Prostate gland (tissue), 2 donors: ENCODE measurements around the gene DOCK3. TPM values are rescaled to one million over a fixed set of nuclear protein-coding genes. Genes with fewer than 3 reads are reported as not detected.

Experiments used
- DNase-seq: peaks from one replicate; pipeline ENCODE4 v3.0.0-alpha.2; 2019; ENCODE audit warnings: low spot score
- H3K27ac ChIP-seq, 2 donors: fragments of 200-600 bp; sonication (generic); 2 replicates each; pipeline ENCODE4 v1.5.1; 2017 to 2019
- H3K27me3 ChIP-seq: fragments of 200-600 bp; sonication (generic); replicated peaks from 2 replicates; pipeline ENCODE4 v1.5.1; 2019; ENCODE audit not compliant: insufficient read depth
- H3K36me3 ChIP-seq, 2 donors: fragments of 200-600 bp; sonication (generic); 1 replicate in 1 of 2; 2 replicates in 1 of 2; pipeline versions ENCODE4 v1.5.1 to v1.8.1; 2017 to 2019
- H3K4me1 ChIP-seq: fragments of 200-600 bp; sonication (generic); replicated peaks from 2 replicates; pipeline ENCODE4 v1.5.1; 2019
- H3K4me3 ChIP-seq, 2 donors: fragments of 200-600 bp; sonication (generic); 2 replicates each; pipeline ENCODE4 v1.5.1; 2017 to 2019
- H3K9me3 ChIP-seq: fragments of 200-600 bp; sonication (generic); 2 replicates; pipeline ENCODE4 v1.5.1; 2017
- CTCF ChIP-seq, 4 experiments: fragments of 200-600 bp in 2 of 4; fragments of 450-650 bp in 2 of 4; sonication (generic) in 2 of 4; IDR thresholded peaks; 1 replicate in 3 of 4; 2 replicates in 1 of 4; pipeline ENCODE4 v1.5.1; 2016 to 2019; ENCODE audit warnings: antibody characterized with exemption in 4 of 4, mild to moderate bottlenecking in 2 of 4, moderate library complexity in 2 of 4
- POLR2A ChIP-seq: fragments of 450-650 bp; IDR thresholded peaks from one replicate; pipeline ENCODE4 v1.6.1; 2016; ENCODE audit warnings: antibody characterized with exemption, mild to moderate bottlenecking
- POLR2AphosphoS5 ChIP-seq: sonication (generic); formaldehyde crosslinking; IDR thresholded peaks from one replicate; pipeline ENCODE4 v1.6.1; 2017; ENCODE audit warnings: antibody characterized with exemption
- WGBS: methylation state at CpG from one replicate; pipeline ENCODE4 v1.1.5; 2018; 5-methylcytosine and 5-hydroxymethylcytosine counted together
- intact Hi-C: fragments of 100-400 bp; cut with DNase I; formaldehyde crosslinking; loops from one replicate; pipeline ENCODE4 v1.14.2; 2022
- total RNA-seq, 2 donors: library from RNA; depleted of rRNA; stranded (reverse); fragments of >200 nt; gene quantifications; one replicate each; pipeline ENCODE4 v1.1.0, GENCODE V29; 2016

The DOCK3 gene
- total RNA-seq, 2 donors from 2014 or later, result 0.36 to 6.3 TPM

DNA sequence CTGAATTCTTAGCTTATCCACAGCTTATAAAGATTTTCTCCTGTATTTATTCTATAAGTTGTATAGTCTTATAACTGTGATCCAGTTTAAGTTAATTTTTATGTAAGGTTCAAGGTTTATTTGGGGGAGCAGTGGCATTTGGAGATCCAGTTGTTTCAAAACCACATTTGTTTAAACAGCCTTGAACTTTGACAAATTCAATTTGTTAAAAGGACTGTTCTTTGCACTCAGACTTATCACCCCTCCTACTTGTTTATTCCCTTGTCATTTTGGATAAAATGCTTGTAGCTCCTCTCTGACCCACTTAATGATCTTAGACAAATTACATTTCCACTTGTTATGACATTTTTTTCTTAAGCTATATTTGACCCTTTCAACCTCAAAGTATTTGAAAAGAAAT lies 327.8 kb downstream of the DOCK3 start:
- intact Hi-C loops, result no loop called here
- Histone ChIP-seq H3K27ac (no peak overlapping the region), H3K36me3 (no peaks in the 10 kb centered on the region), H3K27me3 (no peaks in the 10 kb centered on the region), H3K9me3 (no peaks in the 10 kb centered on the region), H3K4me3 (no peak overlapping the region), H3K4me1 (no peaks in the 10 kb centered on the region)
- no peak for DNase-seq
- TF ChIP-seq POLR2AphosphoS5 (no peak), CTCF (IDR thresholded peaks at IDR 0.05) (no peak), POLR2A (no peak)

GRCh38 chr3:51004235-51004634 lies 329.5 kb downstream of the DOCK3 start:
- H3K27ac ChIP-seq, result no peak overlapping the region
- H3K27me3 ChIP-seq, result no peaks in the 10 kb centered on the region
- no peak overlapping the region for H3K4me3 ChIP-seq
- WGBS, result 43% methylated on average over 2 of the region's 2 CpGs
- H3K36me3 ChIP-seq, result no peaks in the 10 kb centered on the region
- H3K4me1 ChIP-seq, result no peaks in the 10 kb centered on the region
- no peak for TF ChIP-seq CTCF (IDR thresholded peaks at IDR 0.05)
- DNase-seq, result no peak
- intact Hi-C loops, result no loop called here
- no peaks in the 10 kb centered on the region for H3K9me3 ChIP-seq

- Histone ChIP-seq H3K27me3 (no peaks in the 10 kb centered on the region), H3K27ac (no peak overlapping the region), H3K36me3 (no peaks in the 10 kb centered on the region), H3K4me3 (no peak overlapping the region), H3K9me3 (no peaks in the 10 kb centered on the region), H3K4me1 (no peaks in the 10 kb centered on the region)
- DNase-seq, result no peak
- TF ChIP-seq CTCF (IDR thresholded peaks at IDR 0.05) (no peak), POLR2A (no peak), POLR2AphosphoS5 (no peak)
- intact Hi-C loops, result no loop called here
Measured at GRCh38 chr3:51024121-51024520, 349.4 kb downstream of the DOCK3 start.

- 28% methylated on average over 10 of the region's 10 CpGs for WGBS
- peak; percentile 5 for DNase-seq
Measured at GRCh38 chr3:51024765-51025632, 350.3 kb downstream of the DOCK3 start.

More at GRCh38 chr3:51024765-51025632, 350.3 kb downstream of the DOCK3 start:
- Histone ChIP-seq H3K4me3 (no peak overlapping the region), H3K27ac (no peak overlapping the region), H3K27me3 (no peaks in the 10 kb centered on the region), H3K9me3 (no peaks in the 10 kb centered on the region), H3K4me1 (no peaks in the 10 kb centered on the region), H3K36me3 (no peaks in the 10 kb centered on the region)
- intact Hi-C loops, result no loop called here
- TF ChIP-seq CTCF (IDR thresholded peaks at IDR 0.05) (no peak), POLR2AphosphoS5 (no peak), POLR2A (no peak)
